Memory B cell (primary cell): ENCODE data around the gene ATP1A4.
A peak's percentile ranks its signal among the peaks of the same experiment; 100 is the strongest.

Source experiments
- ATAC-seq: fragments of 150-1000 bp; cut with Tn5 transposase; 2 replicates; pipeline ENCODE4 v1.10.0; 2021; ENCODE audit warnings: low read depth, mild to moderate bottlenecking, moderate library complexity
- DNase-seq, 2 donors: peaks; one replicate each; pipeline ENCODE4 v3.0.0; 2022; ENCODE audit warnings: low spot score in 2 of 2
- H3K27ac Mint-ChIP-seq: one replicate; pipeline ENCODE4 v1.8.0; 2022; ENCODE audit warnings: mild to moderate bottlenecking, moderate library complexity, mixed read lengths
- H3K27me3 Mint-ChIP-seq: one replicate; pipeline ENCODE4 v1.8.0; 2022; ENCODE audit warnings: mixed read lengths
- H3K36me3 Mint-ChIP-seq: one replicate; pipeline ENCODE4 v1.8.0; 2022; ENCODE audit warnings: mild to moderate bottlenecking, mixed read lengths
- H3K4me1 Mint-ChIP-seq: one replicate; pipeline ENCODE4 v1.8.0; 2022; ENCODE audit warnings: mixed read lengths
- H3K4me3 Mint-ChIP-seq: one replicate; pipeline ENCODE4 v1.8.0; 2022; ENCODE audit warnings: mild to moderate bottlenecking, moderate library complexity, mixed read lengths
- H3K9me3 Mint-ChIP-seq: one replicate; pipeline ENCODE4 v1.8.0; 2022; ENCODE audit warnings: mixed read lengths

Gene ATP1A4

GRCh38 chr1:160205242-160206035, 54.0 kb downstream of the ATP1A4 start, which contains the start of gene PEA15:
Gene PEA15, plus strand, starts transcription at chr1:160205384. Its CDS starts 6,161 bp downstream, at chr1:160211545.
- peak; percentile 52 to 56 for DNase-seq
- Mint-ChIP-seq H3K9me3 (no peaks in the 10 kb centered on the region), H3K27me3 (no peaks in the 10 kb centered on the region), H3K27ac (peak within 1 kb of the TSS; percentile 90), H3K36me3 (peaks cover 9% of the 10 kb centered on the region), H3K4me1 (peaks cover 55% of the 10 kb centered on the region), H3K4me3 (peak within 1 kb of the TSS; percentile 79)
- ATAC-seq, result peak; percentile 45

- peaks cover 9% of the 10 kb centered on the region for H3K36me3 Mint-ChIP-seq
- DNase-seq (no peak), ATAC-seq (peak; percentile 26)
- H3K27ac Mint-ChIP-seq, result peak overlapping the region; percentile 90
- H3K4me3 Mint-ChIP-seq, result peak overlapping the region; percentile 79
- peaks cover 52% of the 10 kb centered on the region for H3K4me1 Mint-ChIP-seq
- no peaks in the 10 kb centered on the region for H3K9me3 Mint-ChIP-seq
- H3K27me3 Mint-ChIP-seq, result no peaks in the 10 kb centered on the region
These were observed 54.6 kb downstream of the ATP1A4 start for GRCh38 chr1:160206036-160206389.

- no peak for DNase-seq
- H3K9me3 Mint-ChIP-seq, result no peaks in the 10 kb centered on the region
- ATAC-seq, result peak; percentile 12
- H3K27me3 Mint-ChIP-seq, result no peaks in the 10 kb centered on the region
- H3K4me3 Mint-ChIP-seq, result peak overlapping the region; percentile 79
- peaks cover 49% of the 10 kb centered on the region for H3K4me1 Mint-ChIP-seq
- H3K36me3 Mint-ChIP-seq, result peaks cover 13% of the 10 kb centered on the region
- peak overlapping the region; percentile 90 for H3K27ac Mint-ChIP-seq
These were observed 55.2 kb downstream of the ATP1A4 start for GRCh38 chr1:160206421-160207117.

- Mint-ChIP-seq H3K36me3 (peaks cover 15% of the 10 kb centered on the region), H3K4me1 (peaks cover 48% of the 10 kb centered on the region), H3K4me3 (peak overlapping the region; percentile 79), H3K9me3 (no peaks in the 10 kb centered on the region), H3K27me3 (no peaks in the 10 kb centered on the region), H3K27ac (peak overlapping the region; percentile 90)
- no peak for DNase-seq
- ATAC-seq, result no peak
These were observed 55.8 kb downstream of the ATP1A4 start for GRCh38 chr1:160207118-160207650.

GRCh38 chr1:160207771-160208556, 56.6 kb downstream of the ATP1A4 start:
- no peak for ATAC-seq
- Mint-ChIP-seq H3K4me3 (no peak overlapping the region), H3K4me1 (peaks cover 44% of the 10 kb centered on the region), H3K27me3 (no peaks in the 10 kb centered on the region), H3K27ac (peak overlapping the region; percentile 90), H3K36me3 (peaks cover 19% of the 10 kb centered on the region), H3K9me3 (no peaks in the 10 kb centered on the region)
- no peak for DNase-seq

GRCh38 chr1:160208557-160209320, 57.3 kb downstream of the ATP1A4 start:
- Mint-ChIP-seq H3K4me3 (no peak overlapping the region), H3K36me3 (peaks cover 26% of the 10 kb centered on the region), H3K9me3 (no peaks in the 10 kb centered on the region), H3K27ac (peak overlapping the region; percentile 90), H3K4me1 (peaks cover 44% of the 10 kb centered on the region), H3K27me3 (no peaks in the 10 kb centered on the region)
- ATAC-seq (no peak), DNase-seq (no peak)

GRCh38 chr1:160209321-160210046, 58.1 kb downstream of the ATP1A4 start:
- no peaks in the 10 kb centered on the region for H3K27me3 Mint-ChIP-seq
- H3K4me1 Mint-ChIP-seq, result peaks cover 37% of the 10 kb centered on the region
- peaks cover 31% of the 10 kb centered on the region for H3K36me3 Mint-ChIP-seq
- ATAC-seq (no peak), DNase-seq (no peak)
- no peaks in the 10 kb centered on the region for H3K9me3 Mint-ChIP-seq
- no peak overlapping the region for H3K4me3 Mint-ChIP-seq
- H3K27ac Mint-ChIP-seq, result peak overlapping the region; percentile 90

- peaks cover 35% of the 10 kb centered on the region for H3K36me3 Mint-ChIP-seq
- no peak for ATAC-seq
- no peak for DNase-seq
- H3K27me3 Mint-ChIP-seq, result no peaks in the 10 kb centered on the region
- peak overlapping the region; percentile 90 for H3K27ac Mint-ChIP-seq
- H3K9me3 Mint-ChIP-seq, result no peaks in the 10 kb centered on the region
- H3K4me1 Mint-ChIP-seq, result peaks cover 34% of the 10 kb centered on the region
- H3K4me3 Mint-ChIP-seq, result no peak overlapping the region
These were observed 59.2 kb downstream of the ATP1A4 start for GRCh38 chr1:160210561-160210960.

GRCh38 chr1:160211046-160211790, 59.8 kb downstream of the ATP1A4 start:
- DNase-seq, result no peak
- no peaks in the 10 kb centered on the region for H3K9me3 Mint-ChIP-seq
- ATAC-seq, result no peak
- H3K36me3 Mint-ChIP-seq, result peaks cover 41% of the 10 kb centered on the region
- peak overlapping the region; percentile 90 for H3K27ac Mint-ChIP-seq
- no peaks in the 10 kb centered on the region for H3K27me3 Mint-ChIP-seq
- H3K4me3 Mint-ChIP-seq, result no peak overlapping the region
- peaks cover 34% of the 10 kb centered on the region for H3K4me1 Mint-ChIP-seq

GRCh38 chr1:160214481-160215140, 63.2 kb downstream of the ATP1A4 start:
- H3K9me3 Mint-ChIP-seq, result no peaks in the 10 kb centered on the region
- peaks cover 3% of the 10 kb centered on the region for H3K4me1 Mint-ChIP-seq
- peak overlapping the region; percentile 71 for H3K27ac Mint-ChIP-seq
- H3K27me3 Mint-ChIP-seq, result no peaks in the 10 kb centered on the region
- DNase-seq (no peak), ATAC-seq (no peak)
- H3K4me3 Mint-ChIP-seq, result no peak overlapping the region
- peaks cover 35% of the 10 kb centered on the region for H3K36me3 Mint-ChIP-seq

- Mint-ChIP-seq H3K27me3 (no peaks in the 10 kb centered on the region), H3K27ac (peak overlapping the region; percentile 67), H3K36me3 (peaks cover 43% of the 10 kb centered on the region), H3K4me3 (no peak overlapping the region), H3K9me3 (no peaks in the 10 kb centered on the region), H3K4me1 (peaks cover 2% of the 10 kb centered on the region)
- DNase-seq, result no peak
- no peak for ATAC-seq
These were observed 64.9 kb downstream of the ATP1A4 start for GRCh38 chr1:160216301-160216700.
